A549 treated with RU486 at 1 μM for 4 hours (cell line): ENCODE measurements around the gene NAE1. TPM values are rescaled to one million over a fixed set of nuclear protein-coding genes. Genes with fewer than 3 reads are reported as not detected.

Experiments used
- total RNA-seq: library from RNA; stranded (reverse); fragments of 200-300 nt; extraction: Qiagen RNA extraction; gene quantifications from 5 replicates; pipeline ENCODE4 v1.2.3, GENCODE V29; 2022; ENCODE audit warnings: low read depth

The NAE1 gene
- total RNA-seq: 39.8 to 75.2 TPM (median 70.2 TPM) in 5 replicates

GRCh38 chr16:66830422-66831404, at the start of gene NAE1:
TSS of gene NAE1 (minus strand) at chr16:66830976. CDS start at chr16:66830899, 77 bp downstream.

DNA sequence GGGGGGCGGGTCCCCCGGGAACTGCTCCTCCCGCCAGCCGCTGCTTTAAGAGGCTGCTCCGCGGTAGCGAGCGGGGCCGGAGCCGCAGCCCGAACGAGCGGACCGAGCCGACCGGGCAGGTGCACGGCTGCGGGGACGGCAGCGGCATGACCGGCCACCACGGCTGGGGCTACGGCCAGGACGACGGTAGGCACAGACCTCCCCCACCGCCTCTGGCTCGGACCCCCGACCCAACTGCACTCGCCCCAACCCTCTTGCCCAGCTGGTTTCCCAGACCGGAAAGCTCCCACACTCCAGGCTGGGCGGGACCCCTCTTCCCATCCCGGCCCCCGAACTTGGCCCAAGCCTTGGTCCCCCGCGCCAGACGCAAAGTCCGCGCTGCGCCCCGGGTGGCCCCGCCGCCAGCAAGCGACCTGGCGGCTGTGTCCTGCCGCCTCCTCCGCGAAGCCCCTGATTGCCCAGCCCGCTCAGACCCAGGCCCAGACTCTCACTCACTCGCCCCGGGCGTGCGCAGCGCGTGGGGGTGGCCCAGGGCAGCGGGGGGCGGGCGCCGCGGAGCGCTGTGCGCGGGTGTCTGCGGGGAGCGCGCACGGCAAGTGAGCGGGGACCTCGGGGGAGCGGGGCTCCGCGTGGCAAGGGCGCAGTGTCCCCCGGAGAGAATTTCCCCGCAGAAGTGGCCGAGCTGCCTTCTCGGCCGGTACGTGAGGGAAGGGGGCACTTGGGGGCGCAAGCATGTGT, 13.7 kb upstream of the NAE1 start, which contains the start of gene CA7:
CA7 (plus strand) TSS at position 73 of the 738 bp plus-strand sequence; CDS start at position 147, 74 bp downstream.

DNA sequence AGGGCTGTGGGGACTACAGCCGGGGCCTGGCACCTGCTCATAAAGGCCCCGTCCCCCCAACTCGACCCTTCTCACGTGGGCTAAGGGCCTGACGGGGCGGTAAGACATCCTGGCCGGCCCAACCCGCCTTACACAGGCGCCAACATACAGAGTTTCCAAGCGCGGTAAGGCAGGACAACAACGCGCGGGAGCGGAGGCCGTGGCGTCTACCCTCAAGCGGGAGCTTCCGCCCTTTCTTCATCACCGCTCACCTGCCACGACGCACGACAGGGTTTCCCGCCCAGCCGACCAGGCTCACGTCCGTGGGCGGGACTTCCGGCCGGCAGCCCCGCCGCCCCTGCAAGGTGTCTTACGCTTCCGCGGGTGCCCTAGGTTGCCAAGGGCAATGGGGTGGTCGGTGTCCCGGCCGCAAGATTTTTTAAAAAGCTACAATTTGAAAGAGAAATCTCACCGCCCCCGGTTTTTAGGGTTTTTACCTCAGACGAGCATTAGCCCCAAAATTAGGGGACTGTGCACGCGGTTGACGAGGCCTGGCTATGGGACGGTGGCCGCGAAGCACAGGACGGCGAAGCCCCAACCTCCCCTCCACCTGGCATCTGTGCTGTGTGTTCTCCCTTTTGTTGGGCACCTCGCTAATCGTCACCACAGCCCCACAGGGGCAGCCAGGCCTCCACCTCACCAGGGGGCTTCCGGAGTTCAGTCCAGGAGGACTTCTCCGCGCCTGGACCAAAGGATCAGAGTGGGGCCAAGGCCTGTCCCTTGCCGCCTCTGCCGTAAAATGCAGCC, 29.3 kb downstream of the NAE1 start, which contains the start of gene TERB1:
TERB1 (minus strand) TSS at position 265 of the 786 bp plus-strand sequence. CDS start 4,786 bp downstream, outside the sequence.

Other genes with a start within 250 kb of the NAE1 start
- gene CMTM3, start 226.3 kb downstream of the NAE1 start, total RNA-seq: 68.4 to 90.2 TPM (median 84.8 TPM) in 5 replicates
- 17.0 to 34.1 TPM (median 31.2 TPM) in 5 replicates for gene CMTM4, start 134.2 kb downstream of the NAE1 start, total RNA-seq
- gene DYNC1LI2, start 79.4 kb downstream of the NAE1 start, total RNA-seq: 32.0 to 53.2 TPM (median 50.5 TPM) in 5 replicates
- gene TERB1, start 29.4 kb downstream of the NAE1 start, total RNA-seq: not detected in 5 replicates
- gene CA7, start 13.4 kb upstream of the NAE1 start, total RNA-seq: not detected in 5 replicates
- gene PDP2, start 49.5 kb upstream of the NAE1 start, total RNA-seq: 4.0 to 7.2 TPM (median 5.8 TPM) in 5 replicates
- gene CDH16, start 87.9 kb upstream of the NAE1 start, total RNA-seq: 0.21 to 0.42 TPM (median 0.25 TPM) in 5 replicates
- 7.4 to 17.6 TPM (median 12.5 TPM) in 5 replicates for gene RRAD, start 94.6 kb upstream of the NAE1 start, total RNA-seq
- gene CIAO2B, start 103.4 kb upstream of the NAE1 start, total RNA-seq: 127 to 184 TPM (median 169 TPM) in 5 replicates
- gene CES2, start 104.5 kb upstream of the NAE1 start, total RNA-seq: 25.7 to 32.6 TPM (median 30.3 TPM) in 5 replicates
- 1.5 to 2.2 TPM (median 1.9 TPM) in 5 replicates for gene CES3, start 130.3 kb upstream of the NAE1 start, total RNA-seq
- gene CES4A, start 157.6 kb upstream of the NAE1 start, total RNA-seq: 1.4 to 2.1 TPM (median 1.6 TPM) in 5 replicates
- gene CBFB, start 198.2 kb upstream of the NAE1 start, total RNA-seq: 46.6 to 57.3 TPM (median 50.3 TPM) in 5 replicates